HepG2 (cell line): ENCODE results near the gene DCD. TPM values are rescaled to one million over a fixed set of nuclear protein-coding genes. Genes with fewer than 3 reads are reported as not detected.

Experiments used
- ATAC-seq: fragments of 200-7000 bp; cut with Tn5 transposase; 3 replicates; pipeline ENCODE4 v1.9.1; 2020; ENCODE audit warnings: mild to moderate bottlenecking, moderate library complexity
- BruUV-seq: library from RNA; stranded (reverse); fragments of 400-500 nt; replicated peaks from 2 replicates; lab custom pipeline; 2021; lab: Mats Ljungman, UMichigan
- CTCF ChIA-PET: fragments of 300-600 bp; formaldehyde crosslinking; extraction: SDS; loops from one replicate; lab custom pipeline; 2021; ENCODE audit warnings: low total read pairs, inconsistent platforms, low intra/inter-chr PET ratio; lab: Yijun Ruan, JAX
- POLR2A ChIA-PET: fragments of 350-600 bp; sonication (Branson Sonifier 250); formaldehyde crosslinking; loops from one replicate; lab custom pipeline; 2020; ENCODE audit warnings: antibody characterized with exemption, inconsistent platforms; lab: Yijun Ruan, JAX
- DNase-seq: peaks from one replicate; pipeline ENCODE4 v3.0.0-alpha.2; 2015; ENCODE audit warnings: low spot score
- FAIRE-seq: peaks from 3 replicates; lab custom pipeline; 2011; peaks lifted over from hg19 to GRCh38; lab: Jason Lieb, UNC
- H2AFZ ChIP-seq: one replicate; pipeline ENCODE4 v1.6.1; 2011; ENCODE audit warnings: low read length, inconsistent platforms
- H3K27ac ChIP-seq: fragments of 300-600 bp; 3 replicates; pipeline ENCODE4 v1.8.0; 2011; ENCODE audit warnings: mixed run types, mild to moderate bottlenecking, mixed read lengths, low read length, inconsistent platforms; ENCODE audit not compliant: insufficient read depth; ENCODE audit errors: extremely low read length
- H3K27me3 ChIP-seq, 2 experiments: fragments of 200-600 bp in 1 of 2; 2 replicates in 1 of 2; 3 replicates in 1 of 2; pipeline versions ENCODE4 v1.6.0 to v1.8.0; 2011; ENCODE audit warnings: low read length in 2 of 2, mild to moderate bottlenecking in 2 of 2, moderate library complexity in 2 of 2, inconsistent platforms in 1 of 2; ENCODE audit not compliant: insufficient read depth in 2 of 2, control insufficient read depth in 1 of 2
- H3K36me3 ChIP-seq, 2 experiments: fragments of 200-600 bp in 1 of 2; replicated peaks in 1 of 2; 2 replicates in 1 of 2; 3 replicates in 1 of 2; pipeline versions ENCODE4 v1.5.1 to v1.8.0; 2011; ENCODE audit warnings: low read length in 2 of 2, inconsistent platforms in 1 of 2; ENCODE audit not compliant: insufficient read depth in 2 of 2, control insufficient read depth in 1 of 2
- H3K4me1 ChIP-seq: 2 replicates; pipeline ENCODE4 v1.5.1; 2012; ENCODE audit warnings: low read length, inconsistent platforms; ENCODE audit not compliant: insufficient read depth
- H3K4me2 ChIP-seq: 2 replicates; pipeline ENCODE4 v1.6.0; 2011; ENCODE audit warnings: low read depth, low read length, inconsistent platforms
- H3K4me3 ChIP-seq, 3 experiments: fragments of 200-600 bp in 1 of 3; sonication (generic), shearing (Covaris generic) in 1 of 3; replicated peaks in 1 of 3; 2 replicates each; pipeline ENCODE4 v1.5.1; 2011 to 2016; ENCODE audit warnings: low read length in 3 of 3, inconsistent platforms in 2 of 3, low read depth in 2 of 3, mild to moderate bottlenecking in 2 of 3, control low read depth in 1 of 3, mixed read lengths in 1 of 3; ENCODE audit not compliant: insufficient read depth in 1 of 3
- H3K79me2 ChIP-seq: one replicate; pipeline ENCODE4 v1.6.1; 2011; ENCODE audit warnings: low read length, inconsistent platforms; ENCODE audit not compliant: insufficient read depth
- H3K9ac ChIP-seq: 2 replicates; pipeline ENCODE4 v1.6.0; 2011; ENCODE audit warnings: mild to moderate bottlenecking, low read depth, low read length, inconsistent platforms; ENCODE audit not compliant: insufficient read depth
- H3K9me3 ChIP-seq: 2 replicates; pipeline ENCODE4 v1.5.1; 2012; ENCODE audit warnings: mild to moderate bottlenecking, low read length
- H4K20me1 ChIP-seq: 2 replicates; pipeline ENCODE4 v1.6.0; 2011; ENCODE audit warnings: inconsistent platforms, mild to moderate bottlenecking, low read length, moderate library complexity; ENCODE audit not compliant: insufficient read depth
- CBX2 ChIP-seq, 2 experiments: fragments of 200-600 bp in 1 of 2; sonication (generic); formaldehyde crosslinking in 1 of 2; IDR thresholded peaks; 2 replicates each; pipeline versions ENCODE4 v1.7.0 to v1.8.1; 2018 to 2022; ENCODE audit warnings: low read depth in 2 of 2, low read length in 1 of 2, mild to moderate bottlenecking in 1 of 2, missing genetic modification reagents in 1 of 2
- MAX ChIP-seq: IDR thresholded peaks from 2 replicates; pipeline ENCODE4 v1.6.1; 2012; ENCODE audit warnings: inconsistent platforms
- NFRKB ChIP-seq: fragments of 450-650 bp; IDR thresholded peaks from 2 replicates; pipeline ENCODE4 v1.6.1; 2017
- NR2F1 ChIP-seq, 2 experiments: fragments of 450-650 bp in 1 of 2; formaldehyde crosslinking in 1 of 2; IDR thresholded peaks; 2 replicates each; pipeline versions ENCODE4 v1.5.0 to v1.6.1; 2016 to 2020; ENCODE audit warnings: mild to moderate bottlenecking in 1 of 2, missing compliant biosample characterization in 1 of 2, missing genetic modification reagents in 1 of 2, moderate library complexity in 1 of 2
- RFX5 ChIP-seq: IDR thresholded peaks from 2 replicates; pipeline ENCODE4 v1.6.1; 2011; ENCODE audit warnings: low read depth, low read length, improper control_type of control experiment
- SRY ChIP-seq: sonication (generic); formaldehyde crosslinking; IDR thresholded peaks from 2 replicates; pipeline ENCODE4 v1.8.0; 2022; ENCODE audit warnings: mild to moderate bottlenecking, missing genetic modification reagents
- TSC22D2 ChIP-seq: sonication (generic); formaldehyde crosslinking; IDR thresholded peaks from 2 replicates; pipeline ENCODE4 v1.5.1; 2020; ENCODE audit warnings: missing genetic modification reagents, mild to moderate bottlenecking, borderline replicate concordance
- ZNF12 ChIP-seq: sonication (generic); formaldehyde crosslinking; IDR thresholded peaks from 2 replicates; pipeline ENCODE4 v1.5.0; 2020; ENCODE audit warnings: missing genetic modification reagents
- ZNF138 ChIP-seq: sonication (generic); formaldehyde crosslinking; IDR thresholded peaks from 2 replicates; pipeline ENCODE4 v1.5.0; 2020; ENCODE audit warnings: mild to moderate bottlenecking, low read depth, missing genetic modification reagents
- ZNF160 ChIP-seq: sonication (generic); formaldehyde crosslinking; IDR thresholded peaks from 2 replicates; pipeline ENCODE4 v1.8.0; 2022; ENCODE audit warnings: mild to moderate bottlenecking, inconsistent platforms, missing genetic modification reagents
- ZNF44 ChIP-seq: sonication (generic); formaldehyde crosslinking; IDR thresholded peaks from 2 replicates; pipeline ENCODE4 v1.5.1; 2020; ENCODE audit warnings: mild to moderate bottlenecking, missing genetic modification reagents
- ZNF558 ChIP-seq: sonication (generic); formaldehyde crosslinking; IDR thresholded peaks from 2 replicates; pipeline ENCODE4 v1.9.0; 2022; ENCODE audit warnings: mild to moderate bottlenecking, missing genetic modification reagents, borderline replicate concordance
- ZNF562 ChIP-seq: sonication (generic); formaldehyde crosslinking; IDR thresholded peaks from 2 replicates; pipeline ENCODE4 v1.8.0; 2022; ENCODE audit warnings: missing genetic modification reagents, borderline replicate concordance
- ZNF564 ChIP-seq: sonication (generic); formaldehyde crosslinking; IDR thresholded peaks from 2 replicates; pipeline ENCODE4 v1.8.1; 2023; ENCODE audit warnings: mild to moderate bottlenecking, missing genetic modification reagents
- ZNF615 ChIP-seq: sonication (generic); formaldehyde crosslinking; IDR thresholded peaks from 2 replicates; pipeline ENCODE4 v1.5.0; 2020; ENCODE audit warnings: mild to moderate bottlenecking, missing genetic modification reagents, borderline replicate concordance
- WGBS: methylation state at CpG from one replicate; pipeline ENCODE4 v1.1.6; 2017; ENCODE audit warnings: low lambda C conversion rate; 5-methylcytosine and 5-hydroxymethylcytosine counted together
- in situ Hi-C: cut with HindIII; loops from 2 replicates; pipeline ENCODE4 v1.10.0; 2017; ENCODE audit warnings: low pct_unique_long_range_greater_than_20kb; ENCODE audit not compliant: extremely low pct_ligation_motif_present
- intact Hi-C: fragments of 100-400 bp; cut with micrococcal nuclease; formaldehyde crosslinking; loops from one replicate; pipeline ENCODE4 v1.10.0; 2022; ENCODE audit not compliant: unreplicated experiment
- polyA plus RNA-seq, 8 experiments: library from polyadenylated mRNA; depleted of rRNA in 3 of 8; stranded (reverse) in 7 of 8; unstranded in 1 of 8; fragments of >200 nt; fragmentation: Illumina TruSeq in 4 of 8; extraction: Trizol in 4 of 8; gene quantifications; 2 replicates each; pipeline versions ENCODE4 v1.2.1 to v1.2.3, GENCODE V29; 2011 to 2016; ENCODE audit warnings: low read depth in 4 of 8, missing spikeins in 1 of 8, mixed read lengths in 1 of 8; ENCODE audit not compliant: insufficient read depth in 1 of 8
- total RNA-seq, 5 experiments: library from RNA; depleted of rRNA; stranded (reverse); fragments of >200 nt; fragmentation: Illumina TruSeq; extraction: Trizol; gene quantifications; 2 replicates each; pipeline ENCODE4 v1.2.3, GENCODE V29; 2016; ENCODE audit warnings: low read depth in 1 of 5

DCD gene
- total and polyA plus RNA-seq, 2 of the 13 experiments (the other 11 are each of a cell fraction or from before 2014, with no cell fraction given), result not detected

GRCh38 chr12:54650889-54651288 lies 2.7 kb upstream of the DCD start:
- Histone ChIP-seq H3K9me3 (no peaks in the 10 kb centered on the region), H3K36me3 (no peaks in the 10 kb centered on the region), H3K79me2 (no peaks in the 10 kb centered on the region), H3K4me1 (no peaks in the 10 kb centered on the region), H3K9ac (no peak overlapping the region), H3K27ac (no peak overlapping the region), H2AFZ (no peak overlapping the region), H3K27me3 (peaks cover 0 to 21% of the 10 kb centered on the region in 2 experiments; a peak in 3 of 5 replicates), H3K4me2 (no peak overlapping the region), H3K4me3 (no peak overlapping the region), H4K20me1 (no peaks in the 10 kb centered on the region)
- no TSS peak for BruUV-seq
- ATAC-seq (no peak), DNase-seq (no peak), FAIRE-seq (no peak)
- in situ Hi-C loops, result no loop called here
- TF ChIP-seq ZNF615 (CRISPR knock-in tag), result no peak
- no peak for TF ChIP-seq RFX5
- TF ChIP-seq MAX, result no peak
- TF ChIP-seq ZNF138 (CRISPR knock-in tag), result no peak
- TF ChIP-seq TSC22D2 (CRISPR knock-in tag), result no peak
- no peak for TF ChIP-seq CBX2 (IDR thresholded peaks at IDR 0.05; ENCODE audit: low read depth, low read length)
- TF ChIP-seq CBX2 (CRISPR knock-in tag; IDR thresholded peaks at IDR 0.05; ENCODE audit: low read depth), result no peak
- TF ChIP-seq ZNF160, result no peak
- TF ChIP-seq ZNF44 (CRISPR knock-in tag), result no peak
- TF ChIP-seq ZNF562 (CRISPR knock-in tag), result no peak
- TF ChIP-seq ZNF564 (CRISPR knock-in tag), result no peak
- TF ChIP-seq SRY, result no peak
- TF ChIP-seq NFRKB, result no peak
- TF ChIP-seq ZNF558 (CRISPR knock-in tag), result no peak
- TF ChIP-seq NR2F1 (CRISPR knock-in tag; IDR thresholded peaks at IDR 0.05), result no peak
- TF ChIP-seq ZNF12, result no peak
- intact Hi-C loops, result no loop called here
- whole genome bisulfite sequencing, result 2% methylated on average over 5 of the region's 5 CpGs
- POLR2A ChIA-PET, result no interaction called here
- CTCF ChIA-PET, result no interaction called here
